COLO668 (cell line): ENCODE data around the gene GREB1L.

Experiments
- DNase-seq: peaks from one replicate; lab custom pipeline; 2025; ENCODE audit not compliant: unreplicated experiment; lab: John Stamatoyannopoulos, UW

GREB1L gene

DNA sequence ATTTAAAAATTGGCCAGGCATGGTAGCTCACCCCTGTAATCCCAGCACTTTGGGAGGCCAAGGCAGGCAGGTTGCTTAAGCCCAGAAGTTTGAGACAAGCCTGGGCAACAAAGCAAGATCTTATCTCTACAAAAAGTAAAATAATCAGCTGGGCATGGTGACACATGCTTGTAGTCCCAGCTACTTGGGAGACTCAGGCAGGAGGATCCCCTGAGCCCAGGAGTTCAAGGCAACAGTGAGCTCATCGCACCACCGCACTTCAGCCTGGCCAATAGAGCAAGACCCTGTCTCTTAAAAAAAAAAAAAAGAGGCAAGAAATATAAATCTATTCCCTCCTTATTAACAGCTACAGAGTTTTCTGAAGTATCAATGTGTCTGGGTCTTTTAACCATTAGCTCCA is 306.6 kb downstream of the GREB1L start:
- DNase-seq: no peak

DNA sequence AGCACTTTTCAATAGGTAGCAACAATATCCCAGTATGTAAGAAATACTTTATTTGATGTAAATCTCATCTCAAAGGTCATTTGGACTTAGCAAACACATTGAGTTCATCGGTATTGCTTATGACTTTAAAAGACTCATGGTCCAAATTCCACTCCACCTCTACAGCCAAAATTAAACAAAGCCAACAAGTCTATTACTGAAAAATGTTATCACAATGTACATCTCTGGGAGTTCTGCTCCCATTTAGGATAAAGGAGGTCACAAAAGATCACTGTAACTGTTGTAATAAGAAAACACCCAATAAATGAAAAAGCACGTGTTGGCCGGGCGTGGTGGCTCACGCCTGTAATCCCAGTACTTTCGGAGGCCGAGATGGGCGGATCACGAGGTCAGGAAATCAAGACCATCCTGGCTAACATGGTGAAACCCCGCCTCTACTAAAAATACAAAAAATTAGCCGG is 308.5 kb downstream of the GREB1L start:
- no peak for DNase-seq

- no peak for DNase-seq
Measured at GRCh38 chr18:21557607-21558253, 315.7 kb downstream of the GREB1L start.

GRCh38 chr18:21559195-21559594 is 317.2 kb downstream of the GREB1L start:
- DNase-seq: no peak

- no peak for DNase-seq
Measured at GRCh38 chr18:21571772-21572171, 329.7 kb downstream of the GREB1L start.
